HepG2 (cell line): ENCODE results near the gene ARRDC3. TPM values are rescaled to one million over a fixed set of nuclear protein-coding genes. Genes with fewer than 3 reads are reported as not detected.

Experiments used
- ATAC-seq: fragments of 200-7000 bp; cut with Tn5 transposase; 3 replicates; pipeline ENCODE4 v1.9.1; 2020; ENCODE audit warnings: mild to moderate bottlenecking, moderate library complexity
- BruUV-seq: library from RNA; stranded (reverse); fragments of 400-500 nt; replicated peaks from 2 replicates; lab custom pipeline; 2021; lab: Mats Ljungman, UMichigan
- CTCF ChIA-PET: fragments of 300-600 bp; formaldehyde crosslinking; extraction: SDS; loops from one replicate; lab custom pipeline; 2021; ENCODE audit warnings: low total read pairs, inconsistent platforms, low intra/inter-chr PET ratio; lab: Yijun Ruan, JAX
- POLR2A ChIA-PET: fragments of 350-600 bp; sonication (Branson Sonifier 250); formaldehyde crosslinking; loops from one replicate; lab custom pipeline; 2020; ENCODE audit warnings: antibody characterized with exemption, inconsistent platforms; lab: Yijun Ruan, JAX
- DNase-seq: peaks from one replicate; pipeline ENCODE4 v3.0.0-alpha.2; 2015; ENCODE audit warnings: low spot score
- FAIRE-seq: peaks from 3 replicates; lab custom pipeline; 2011; peaks lifted over from hg19 to GRCh38; lab: Jason Lieb, UNC
- H2AFZ ChIP-seq: one replicate; pipeline ENCODE4 v1.6.1; 2011; ENCODE audit warnings: low read length, inconsistent platforms
- H3K27ac ChIP-seq: fragments of 300-600 bp; 3 replicates; pipeline ENCODE4 v1.8.0; 2011; ENCODE audit warnings: mixed run types, mild to moderate bottlenecking, mixed read lengths, low read length, inconsistent platforms; ENCODE audit not compliant: insufficient read depth; ENCODE audit errors: extremely low read length
- H3K27me3 ChIP-seq, 2 experiments: fragments of 200-600 bp in 1 of 2; 2 replicates in 1 of 2; 3 replicates in 1 of 2; pipeline versions ENCODE4 v1.6.0 to v1.8.0; 2011; ENCODE audit warnings: low read length in 2 of 2, mild to moderate bottlenecking in 2 of 2, moderate library complexity in 2 of 2, inconsistent platforms in 1 of 2; ENCODE audit not compliant: insufficient read depth in 2 of 2, control insufficient read depth in 1 of 2
- H3K36me3 ChIP-seq, 2 experiments: fragments of 200-600 bp in 1 of 2; replicated peaks in 1 of 2; 2 replicates in 1 of 2; 3 replicates in 1 of 2; pipeline versions ENCODE4 v1.5.1 to v1.8.0; 2011; ENCODE audit warnings: low read length in 2 of 2, inconsistent platforms in 1 of 2; ENCODE audit not compliant: insufficient read depth in 2 of 2, control insufficient read depth in 1 of 2
- H3K4me1 ChIP-seq: 2 replicates; pipeline ENCODE4 v1.5.1; 2012; ENCODE audit warnings: low read length, inconsistent platforms; ENCODE audit not compliant: insufficient read depth
- H3K4me2 ChIP-seq: 2 replicates; pipeline ENCODE4 v1.6.0; 2011; ENCODE audit warnings: low read depth, low read length, inconsistent platforms
- H3K4me3 ChIP-seq, 3 experiments: fragments of 200-600 bp in 1 of 3; sonication (generic), shearing (Covaris generic) in 1 of 3; replicated peaks in 1 of 3; 2 replicates each; pipeline ENCODE4 v1.5.1; 2011 to 2016; ENCODE audit warnings: low read length in 3 of 3, inconsistent platforms in 2 of 3, low read depth in 2 of 3, mild to moderate bottlenecking in 2 of 3, control low read depth in 1 of 3, mixed read lengths in 1 of 3; ENCODE audit not compliant: insufficient read depth in 1 of 3
- H3K79me2 ChIP-seq: one replicate; pipeline ENCODE4 v1.6.1; 2011; ENCODE audit warnings: low read length, inconsistent platforms; ENCODE audit not compliant: insufficient read depth
- H3K9ac ChIP-seq: 2 replicates; pipeline ENCODE4 v1.6.0; 2011; ENCODE audit warnings: mild to moderate bottlenecking, low read depth, low read length, inconsistent platforms; ENCODE audit not compliant: insufficient read depth
- H3K9me3 ChIP-seq: 2 replicates; pipeline ENCODE4 v1.5.1; 2012; ENCODE audit warnings: mild to moderate bottlenecking, low read length
- H4K20me1 ChIP-seq: 2 replicates; pipeline ENCODE4 v1.6.0; 2011; ENCODE audit warnings: inconsistent platforms, mild to moderate bottlenecking, low read length, moderate library complexity; ENCODE audit not compliant: insufficient read depth
- JUNB ChIP-seq: sonication (generic); formaldehyde crosslinking; IDR thresholded peaks from 2 replicates; pipeline ENCODE4 v1.8.0; 2022; ENCODE audit warnings: missing genetic modification reagents, mild to moderate bottlenecking, borderline replicate concordance
- NCOR1 ChIP-seq: fragments of 200-600 bp; sonication (generic); IDR thresholded peaks from 2 replicates; pipeline ENCODE4 v1.7.0; 2017; ENCODE audit warnings: antibody characterized with exemption, low read length, borderline replicate concordance
- PHF21A ChIP-seq: sonication (generic); formaldehyde crosslinking; IDR thresholded peaks from 2 replicates; pipeline ENCODE4 v1.5.0; 2020; ENCODE audit warnings: mild to moderate bottlenecking, missing genetic modification reagents
- ZNF235 ChIP-seq: sonication (generic); formaldehyde crosslinking; IDR thresholded peaks from 2 replicates; pipeline ENCODE4 v1.8.1; 2023; ENCODE audit warnings: mild to moderate bottlenecking, missing genetic modification reagents, borderline replicate concordance
- WGBS: methylation state at CpG from one replicate; pipeline ENCODE4 v1.1.6; 2017; ENCODE audit warnings: low lambda C conversion rate; 5-methylcytosine and 5-hydroxymethylcytosine counted together
- in situ Hi-C: cut with HindIII; loops from 2 replicates; pipeline ENCODE4 v1.10.0; 2017; ENCODE audit warnings: low pct_unique_long_range_greater_than_20kb; ENCODE audit not compliant: extremely low pct_ligation_motif_present
- intact Hi-C: fragments of 100-400 bp; cut with micrococcal nuclease; formaldehyde crosslinking; loops from one replicate; pipeline ENCODE4 v1.10.0; 2022; ENCODE audit not compliant: unreplicated experiment
- polyA plus RNA-seq, 8 experiments: library from polyadenylated mRNA; depleted of rRNA in 3 of 8; stranded (reverse) in 7 of 8; unstranded in 1 of 8; fragments of >200 nt; fragmentation: Illumina TruSeq in 4 of 8; extraction: Trizol in 4 of 8; gene quantifications; 2 replicates each; pipeline versions ENCODE4 v1.2.1 to v1.2.3, GENCODE V29; 2011 to 2016; ENCODE audit warnings: low read depth in 4 of 8, missing spikeins in 1 of 8, mixed read lengths in 1 of 8; ENCODE audit not compliant: insufficient read depth in 1 of 8
- total RNA-seq, 5 experiments: library from RNA; depleted of rRNA; stranded (reverse); fragments of >200 nt; fragmentation: Illumina TruSeq; extraction: Trizol; gene quantifications; 2 replicates each; pipeline ENCODE4 v1.2.3, GENCODE V29; 2016; ENCODE audit warnings: low read depth in 1 of 5
- TF ChIP-seq, protein P1 (sequence below): sonication (generic); formaldehyde crosslinking; IDR thresholded peaks from 2 replicates; pipeline ENCODE4 v1.5.1; 2020; ENCODE audit warnings: mild to moderate bottlenecking, missing genetic modification reagents, moderate library complexity

ARRDC3 gene
- total and polyA plus RNA-seq, 2 of the 13 experiments (the other 11 are each of a cell fraction or from before 2014, with no cell fraction given) = 3.4 to 24.4 TPM

DNA sequence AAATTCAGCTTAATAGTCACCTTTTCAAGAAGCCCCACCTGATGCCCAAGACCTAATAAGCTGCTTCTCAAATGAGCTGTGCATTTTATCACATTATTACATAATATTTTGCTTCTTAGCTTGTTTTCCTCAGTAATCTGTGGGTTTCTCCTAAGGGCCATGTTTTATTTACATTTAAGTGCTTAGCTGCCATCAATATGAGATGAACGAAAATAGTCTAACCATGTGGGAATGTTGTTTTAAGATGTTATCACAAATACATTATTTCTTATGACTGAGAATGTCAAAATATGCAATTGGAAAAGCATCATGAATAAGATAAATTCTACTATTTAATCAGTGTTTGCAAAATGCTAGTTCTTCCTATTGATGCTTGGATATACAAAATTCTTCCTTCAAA lies 10.1 kb downstream of the ARRDC3 start (continued):
- TF ChIP-seq JUNB (CRISPR knock-in tag) = no peak
- no peak for TF ChIP-seq NCOR1
- no peak for TF ChIP-seq ZNF235
- TF ChIP-seq, protein P1, sequence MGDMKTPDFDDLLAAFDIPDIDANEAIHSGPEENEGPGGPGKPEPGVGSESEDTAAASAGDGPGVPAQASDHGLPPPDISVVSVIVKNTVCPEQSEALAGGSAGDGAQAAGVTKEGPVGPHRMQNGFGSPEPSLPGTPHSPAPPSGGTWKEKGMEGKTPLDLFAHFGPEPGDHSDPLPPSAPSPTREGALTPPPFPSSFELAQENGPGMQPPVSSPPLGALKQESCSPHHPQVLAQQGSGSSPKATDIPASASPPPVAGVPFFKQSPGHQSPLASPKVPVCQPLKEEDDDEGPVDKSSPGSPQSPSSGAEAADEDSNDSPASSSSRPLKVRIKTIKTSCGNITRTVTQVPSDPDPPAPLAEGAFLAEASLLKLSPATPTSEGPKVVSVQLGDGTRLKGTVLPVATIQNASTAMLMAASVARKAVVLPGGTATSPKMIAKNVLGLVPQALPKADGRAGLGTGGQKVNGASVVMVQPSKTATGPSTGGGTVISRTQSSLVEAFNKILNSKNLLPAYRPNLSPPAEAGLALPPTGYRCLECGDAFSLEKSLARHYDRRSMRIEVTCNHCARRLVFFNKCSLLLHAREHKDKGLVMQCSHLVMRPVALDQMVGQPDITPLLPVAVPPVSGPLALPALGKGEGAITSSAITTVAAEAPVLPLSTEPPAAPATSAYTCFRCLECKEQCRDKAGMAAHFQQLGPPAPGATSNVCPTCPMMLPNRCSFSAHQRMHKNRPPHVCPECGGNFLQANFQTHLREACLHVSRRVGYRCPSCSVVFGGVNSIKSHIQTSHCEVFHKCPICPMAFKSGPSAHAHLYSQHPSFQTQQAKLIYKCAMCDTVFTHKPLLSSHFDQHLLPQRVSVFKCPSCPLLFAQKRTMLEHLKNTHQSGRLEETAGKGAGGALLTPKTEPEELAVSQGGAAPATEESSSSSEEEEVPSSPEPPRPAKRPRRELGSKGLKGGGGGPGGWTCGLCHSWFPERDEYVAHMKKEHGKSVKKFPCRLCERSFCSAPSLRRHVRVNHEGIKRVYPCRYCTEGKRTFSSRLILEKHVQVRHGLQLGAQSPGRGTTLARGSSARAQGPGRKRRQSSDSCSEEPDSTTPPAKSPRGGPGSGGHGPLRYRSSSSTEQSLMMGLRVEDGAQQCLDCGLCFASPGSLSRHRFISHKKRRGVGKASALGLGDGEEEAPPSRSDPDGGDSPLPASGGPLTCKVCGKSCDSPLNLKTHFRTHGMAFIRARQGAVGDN (CRISPR knock-in tag) = no peak
- TF ChIP-seq, all 625 proteins: peak for 0

GRCh38 chr5:91369480-91369879 lies 13.6 kb downstream of the ARRDC3 start:
- in situ Hi-C loops (no loop called here), intact Hi-C loops (no loop called here)
- no peak overlapping the region for H3K9ac ChIP-seq
- H3K9me3 ChIP-seq = no peaks in the 10 kb centered on the region
- ChIA-PET CTCF (no interaction called here), POLR2A (no interaction called here)
- peaks cover 13 to 32% of the 10 kb centered on the region in 2 experiments for H3K36me3 ChIP-seq
- no peak overlapping the region for H3K4me3 ChIP-seq
- BruUV-seq = no TSS peak
- no peaks in the 10 kb centered on the region for H3K27me3 ChIP-seq
- no peak overlapping the region for H3K4me2 ChIP-seq
- H3K4me1 ChIP-seq = no peaks in the 10 kb centered on the region
- no peak for DNase-seq
- no peak overlapping the region for H3K27ac ChIP-seq
- no peaks in the 10 kb centered on the region for H4K20me1 ChIP-seq
- FAIRE-seq = no peak
- ATAC-seq = no peak
- WGBS = 96% methylated on average over 1 of the region's 1 CpG
- no peak for TF ChIP-seq PHF21A (CRISPR knock-in tag)
- no peak overlapping the region for H2AFZ ChIP-seq
- H3K79me2 ChIP-seq = no peaks in the 10 kb centered on the region
